T-helper 2 cell treated with Interferon-gamma antibody and Interleukin-4, amounts not matched to agents 100 ng/mL and 5 ng/mL, for 36 hours (primary cell): ENCODE data around the gene PKP1. TPM values are rescaled to one million over a fixed set of nuclear protein-coding genes. Genes with fewer than 3 reads are reported as not detected.

ENCODE experiments used
- intact Hi-C: fragments of 100-400 bp; cut with micrococcal nuclease; formaldehyde crosslinking; loops from one replicate; pipeline ENCODE4 v1.15.1; 2023
- total RNA-seq: library from RNA; stranded (reverse); gene quantifications from 2 replicates; pipeline ENCODE4 v1.2.3, GENCODE V29; 2022

Gene PKP1
- total RNA-seq, 1 donor from 2014 or later, result not detected

DNA sequence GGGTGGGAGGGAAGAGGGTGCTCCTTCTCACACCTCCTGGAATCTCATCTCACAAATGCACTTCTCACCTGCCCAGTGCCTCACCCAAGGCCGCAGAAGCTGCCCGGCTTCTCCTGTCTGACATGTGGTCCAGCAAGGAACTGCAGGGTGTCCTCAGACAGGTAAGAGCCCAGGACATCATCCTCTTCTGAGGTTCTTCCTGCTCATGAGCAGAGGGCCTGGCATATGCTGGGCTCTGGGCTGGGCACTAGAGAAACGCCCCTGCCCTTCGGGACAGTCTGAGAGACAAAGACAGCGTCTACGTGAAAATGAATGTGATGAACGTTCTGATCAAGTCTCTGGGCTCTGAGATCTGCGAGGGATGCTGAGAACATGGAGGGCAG is 42.4 kb downstream of the PKP1 start:
- intact Hi-C loops, result no loop called here

DNA sequence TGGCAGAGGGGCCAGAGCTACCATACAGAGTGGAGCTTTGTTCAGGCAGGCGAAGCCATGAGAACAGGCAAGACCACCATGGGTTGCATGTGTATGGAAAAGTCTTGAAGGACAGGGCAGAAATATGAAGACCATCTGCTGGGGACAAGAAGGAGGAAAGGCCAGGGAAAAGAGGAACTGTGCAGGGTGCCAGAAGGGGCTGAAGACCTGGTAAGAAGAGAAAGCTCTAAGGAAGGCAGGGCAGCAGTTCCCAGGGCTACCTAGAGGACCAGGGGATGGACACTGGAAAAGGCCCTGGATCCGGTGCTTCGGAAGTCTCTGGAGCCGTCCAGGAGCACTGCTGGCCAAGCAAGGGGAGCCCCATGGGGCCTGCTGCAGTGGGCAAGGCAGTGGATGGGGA is 43.4 kb downstream of the PKP1 start:
- intact Hi-C loops, result no loop called here

DNA sequence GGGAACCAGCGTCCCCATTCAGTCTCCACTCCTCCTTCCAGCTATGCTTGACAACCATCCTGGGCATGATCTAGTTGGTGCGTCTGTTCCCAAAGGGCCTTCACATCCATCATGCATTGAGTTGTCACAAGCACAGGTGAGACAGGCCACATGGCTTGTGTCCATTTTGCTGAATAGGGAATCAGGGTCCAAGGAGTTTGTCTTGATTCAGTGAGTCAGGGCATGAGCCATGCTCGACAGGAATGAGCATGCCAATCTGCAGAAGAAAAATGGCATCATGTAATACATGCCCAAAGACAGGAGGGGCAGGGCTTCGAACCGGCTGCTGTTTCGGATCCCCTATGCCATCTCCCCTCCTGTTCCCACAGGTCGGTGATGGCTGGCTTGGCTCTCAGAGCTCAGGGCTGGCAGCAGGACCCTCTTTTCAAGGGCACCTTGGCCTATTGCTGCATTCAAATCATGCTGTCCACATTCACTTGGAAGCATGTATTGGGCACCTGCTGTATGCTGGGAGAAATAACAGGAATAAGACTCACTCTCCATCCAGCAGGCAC is 44.5 kb downstream of the PKP1 start:
- intact Hi-C loops, result no loop called here

DNA sequence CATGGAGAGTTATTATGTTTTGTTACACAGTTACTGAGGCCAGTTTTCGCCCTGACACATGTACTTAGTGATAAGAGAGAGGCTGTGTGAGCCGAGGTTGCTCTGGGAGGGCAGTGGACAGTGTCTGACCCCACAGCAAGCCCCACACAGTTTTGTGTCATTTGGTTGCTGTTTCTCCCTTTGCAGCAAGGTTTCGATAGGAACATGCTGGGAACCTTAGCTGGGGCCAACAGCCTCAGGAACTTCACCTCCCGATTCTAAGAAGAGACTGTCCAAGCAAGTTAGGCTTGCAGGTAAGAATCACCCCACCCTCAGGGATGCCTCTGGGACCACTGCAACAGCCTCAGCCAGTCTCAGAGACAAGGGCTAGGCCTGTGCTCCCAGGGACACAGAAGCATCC is 45.3 kb downstream of the PKP1 start:
- intact Hi-C loops, result no loop called here

DNA sequence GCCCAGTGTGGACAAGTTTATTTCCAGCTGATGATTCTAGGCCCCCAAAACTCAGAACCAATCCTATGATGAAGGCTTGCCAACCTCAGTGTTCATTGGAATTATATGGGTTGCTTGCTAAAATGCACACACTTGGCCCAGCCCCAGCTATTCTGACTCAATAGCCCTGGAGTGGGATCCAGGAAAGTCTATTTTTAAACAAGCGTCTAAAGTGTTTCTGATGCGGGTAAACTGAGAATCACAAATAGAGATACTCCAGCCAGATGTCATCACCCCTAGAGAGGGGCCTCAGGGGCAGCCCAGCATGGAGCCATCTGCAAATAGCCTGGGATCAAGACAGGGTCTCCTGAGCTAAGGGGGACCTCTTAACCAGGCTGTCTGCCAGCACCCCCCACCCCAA is 46.0 kb downstream of the PKP1 start:
- intact Hi-C loops, result no loop called here

DNA sequence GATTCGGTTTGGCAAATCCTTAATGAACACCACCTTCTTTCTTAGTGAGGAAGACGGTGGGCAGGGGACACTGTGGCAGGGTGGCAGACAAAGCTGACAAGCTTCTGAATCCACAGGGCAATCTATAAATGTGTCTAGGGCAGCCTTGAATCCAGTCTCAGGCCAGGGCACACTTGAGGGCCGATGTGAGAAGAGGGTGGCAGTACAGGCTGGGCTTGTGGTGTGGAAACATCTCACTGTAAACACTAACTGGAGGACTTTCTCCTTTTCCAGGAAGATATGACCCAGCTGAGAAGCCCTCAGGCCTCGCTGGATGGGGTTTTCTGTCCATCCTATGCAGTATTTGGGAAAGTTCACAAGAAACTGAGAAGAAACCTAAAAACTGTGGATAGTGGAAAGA is 46.5 kb downstream of the PKP1 start:
- intact Hi-C loops, result no loop called here

DNA sequence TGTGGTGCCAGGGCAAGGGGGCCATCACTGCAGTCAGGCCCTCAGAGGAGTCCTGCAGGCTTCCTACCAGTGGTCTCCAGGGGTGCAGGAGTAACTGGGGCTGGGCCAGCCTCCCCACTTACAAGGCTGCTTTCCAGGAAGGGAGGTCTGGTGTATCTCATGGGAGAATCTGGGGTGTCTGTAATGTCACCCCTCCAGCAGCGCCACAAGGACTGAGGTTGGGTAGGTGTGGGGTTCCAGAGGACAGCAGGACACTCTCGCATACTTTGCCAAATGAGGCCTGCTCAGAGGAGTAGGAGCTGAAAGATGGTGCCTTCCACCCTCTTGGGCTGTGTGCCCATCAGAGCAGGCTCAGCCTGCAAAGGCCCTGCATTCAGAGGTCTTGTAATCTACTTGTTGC is 47.2 kb downstream of the PKP1 start:
- intact Hi-C loops, result no loop called here

DNA sequence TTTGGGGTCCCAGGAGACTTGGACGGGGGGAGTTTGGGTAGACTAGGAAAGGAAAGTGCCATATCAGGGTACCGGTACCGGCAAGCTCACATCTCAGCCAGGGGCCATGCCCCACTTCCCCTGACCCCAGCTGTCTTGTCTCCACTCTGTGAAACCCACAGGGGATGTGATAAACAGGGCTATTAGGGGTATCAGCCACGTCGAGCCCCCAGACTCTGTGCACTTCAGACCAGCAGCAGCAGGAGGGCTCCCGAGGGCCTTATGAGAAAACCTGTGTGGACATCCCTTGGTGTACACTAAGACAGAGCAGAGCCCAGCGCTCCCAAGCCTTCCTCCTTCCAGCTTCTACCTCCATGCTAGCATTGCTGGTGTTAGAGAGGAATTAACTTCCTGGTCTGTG is 47.9 kb downstream of the PKP1 start:
- intact Hi-C loops, result no loop called here

DNA sequence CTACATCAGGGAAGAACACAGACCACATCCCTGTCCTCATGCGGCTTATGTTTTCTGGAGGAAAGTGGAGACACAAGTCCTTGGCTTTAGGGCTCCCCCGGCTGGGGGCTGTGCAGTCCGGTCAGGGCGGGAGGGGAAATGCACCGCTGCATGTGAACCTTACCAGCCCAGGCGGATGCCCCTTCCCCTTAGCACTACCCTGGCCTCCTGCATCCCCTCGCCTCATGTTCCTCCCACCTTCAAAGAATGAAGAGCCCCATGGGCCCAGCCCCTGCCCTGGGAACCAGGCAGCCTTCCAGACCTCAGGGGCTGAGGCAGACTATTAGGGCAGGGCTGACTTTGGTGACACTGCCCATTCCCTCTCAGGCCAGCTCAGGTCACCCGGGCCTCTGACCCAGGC is 48.7 kb downstream of the PKP1 start:
- intact Hi-C loops, result no loop called here

DNA sequence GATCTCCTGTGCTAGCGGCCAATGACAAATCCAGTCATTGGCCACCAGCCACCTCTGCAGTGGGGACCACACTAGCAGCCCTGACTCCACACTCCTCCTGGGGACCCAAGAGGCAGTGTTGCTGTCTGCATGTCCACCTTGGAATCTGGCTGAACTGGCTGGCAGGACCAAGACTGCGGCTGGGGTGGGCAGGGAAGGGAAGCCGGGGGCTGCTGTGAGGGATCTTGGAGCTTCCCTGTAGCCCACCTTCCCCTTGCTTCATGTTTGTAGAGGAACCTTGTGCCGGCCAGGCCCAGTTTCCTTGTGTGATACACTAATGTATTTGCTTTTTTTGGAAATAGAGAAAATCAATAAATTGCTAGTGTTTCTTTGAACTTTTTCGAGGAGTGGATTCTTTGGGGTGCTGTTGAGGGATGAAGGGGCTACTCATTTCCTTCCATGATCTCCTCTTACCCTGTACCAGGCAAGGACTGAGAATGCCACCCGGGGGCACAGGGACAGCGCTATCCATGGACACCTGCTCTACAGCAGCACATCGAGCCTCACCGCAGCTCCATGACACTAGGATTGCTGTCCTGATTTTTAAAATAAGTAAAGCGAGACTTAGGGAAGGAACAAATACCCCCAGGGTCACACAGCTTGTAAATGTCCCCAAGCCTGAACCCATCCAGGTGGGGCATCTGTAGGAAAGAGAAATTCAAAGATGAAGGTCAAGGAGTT is 49.5 kb downstream of the PKP1 start:
- intact Hi-C loops, result no loop called here

DNA sequence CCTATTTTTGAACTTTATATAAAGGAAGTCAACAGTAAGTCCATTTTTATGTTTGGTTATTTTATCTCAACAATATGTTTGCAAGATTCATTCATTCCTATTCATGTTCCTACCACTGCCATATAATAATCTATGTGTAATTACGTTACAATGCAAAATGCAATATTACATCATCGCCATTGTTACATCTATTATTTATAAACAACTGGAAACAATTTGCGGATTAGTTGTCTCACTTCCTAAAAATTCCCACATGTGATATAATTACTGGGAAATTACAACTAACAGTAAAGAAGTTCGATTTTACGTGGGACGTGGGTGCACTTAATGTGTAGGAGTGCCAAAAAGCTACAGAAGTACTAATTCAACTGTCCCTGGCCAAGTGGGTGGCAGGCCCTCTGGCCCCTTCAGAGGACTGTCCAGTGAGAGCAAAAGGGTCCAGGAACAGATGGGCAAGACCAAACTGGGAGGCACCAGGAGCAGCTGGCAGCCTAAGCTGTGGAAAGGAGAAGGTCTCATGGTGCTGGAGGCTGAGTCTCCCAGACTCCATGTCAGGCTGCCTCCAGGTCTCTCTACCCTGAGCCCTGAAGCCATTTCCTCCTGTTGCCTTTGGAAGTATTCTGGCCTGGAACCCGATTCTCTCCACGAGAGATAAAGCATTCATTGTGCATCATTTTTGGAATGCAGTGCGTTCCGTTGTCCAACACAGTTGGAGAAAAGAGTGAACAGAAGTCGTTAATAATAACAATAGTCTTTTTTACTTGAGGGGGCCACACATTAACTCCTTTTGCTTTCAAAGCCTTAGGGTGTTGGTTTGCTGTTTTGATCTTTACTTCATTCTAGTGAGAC is 51.2 kb downstream of the PKP1 start:
- intact Hi-C loops, result no loop called here

DNA sequence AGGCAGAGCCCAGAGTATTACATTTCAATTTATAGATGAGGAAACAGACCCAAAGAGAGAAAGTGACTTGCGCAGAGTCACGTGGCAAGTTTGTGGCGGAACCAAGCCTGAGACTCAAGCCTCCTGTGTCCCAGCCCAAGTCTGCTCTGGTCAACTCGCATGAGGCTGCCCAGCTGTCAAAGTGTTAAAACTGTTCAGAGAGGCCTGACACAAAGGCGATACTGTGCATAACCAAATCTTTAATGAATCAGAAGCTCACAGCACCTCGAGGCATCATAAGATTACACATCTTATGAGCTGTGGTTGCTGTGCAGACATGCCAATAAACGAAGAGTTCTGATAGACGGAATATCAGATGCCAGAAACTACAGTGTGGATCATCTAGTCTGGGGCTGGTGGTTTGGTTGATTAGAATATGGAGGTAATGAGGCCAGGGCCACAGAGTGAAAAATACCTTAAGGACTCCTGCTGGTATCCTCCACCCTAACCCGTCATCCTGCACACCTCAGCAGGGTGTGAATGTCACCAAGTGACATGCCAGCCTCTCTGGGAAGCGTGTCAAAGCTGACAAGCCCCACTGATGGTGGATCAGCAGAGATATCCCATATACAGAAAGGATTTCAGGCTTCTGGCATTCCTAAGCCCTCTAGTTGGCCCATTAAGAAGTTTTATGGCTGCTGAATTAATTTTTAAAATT is 52.0 kb downstream of the PKP1 start:
- intact Hi-C loops, result no loop called here

DNA sequence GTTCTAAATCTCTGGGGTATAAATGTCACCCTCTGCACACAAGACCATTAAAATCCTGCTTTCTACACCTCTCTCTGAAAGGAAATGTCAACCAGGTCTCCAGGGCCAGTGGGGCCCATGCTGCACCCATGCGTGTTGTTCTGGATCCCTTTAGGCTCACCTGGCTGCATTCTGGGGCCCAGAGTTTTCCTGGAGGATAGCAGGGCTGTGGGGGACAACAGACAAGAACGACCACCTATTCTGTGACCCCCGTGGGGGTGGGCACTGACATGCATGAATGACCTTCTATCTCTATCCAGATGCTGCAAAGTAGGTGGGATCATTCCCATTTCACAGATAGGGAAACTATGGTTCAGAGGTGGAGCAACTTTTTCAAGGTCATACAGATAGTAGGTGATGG is 52.6 kb downstream of the PKP1 start:
- intact Hi-C loops, result no loop called here

DNA sequence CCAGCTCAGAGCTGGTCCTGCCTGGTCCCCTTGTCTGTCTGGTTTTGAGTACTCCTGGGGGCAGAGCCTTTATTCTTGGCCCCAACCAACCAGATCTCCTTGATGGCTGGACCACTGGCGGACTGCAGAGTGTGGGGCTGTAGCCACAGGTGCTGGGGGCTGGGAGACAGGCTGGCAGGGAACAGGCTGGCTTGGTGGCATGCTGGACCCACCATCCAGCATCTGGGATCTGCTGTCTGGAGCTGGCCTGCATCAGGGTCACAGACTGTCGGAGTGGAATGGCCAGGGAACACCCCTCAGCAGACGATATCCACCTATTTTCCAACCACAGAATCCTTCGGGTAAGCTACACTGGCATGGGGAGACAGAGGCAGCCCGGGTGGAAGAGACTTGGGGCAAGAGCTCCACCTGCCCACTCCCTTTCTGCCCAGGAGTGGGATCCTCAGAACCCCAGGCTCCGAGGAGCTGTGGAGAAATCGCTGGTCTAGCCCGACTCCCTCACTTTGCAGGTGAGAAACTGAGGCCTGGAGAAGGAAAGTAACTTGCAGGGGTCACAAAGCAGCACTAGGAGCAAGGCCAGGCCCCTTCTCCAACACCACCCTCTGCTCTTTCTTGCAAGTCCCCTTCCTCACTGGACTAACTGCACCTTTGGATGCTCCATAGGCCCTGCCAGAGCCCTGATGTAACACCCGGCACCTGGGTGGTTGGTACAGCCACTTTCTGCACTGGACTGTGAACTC is 53.6 kb downstream of the PKP1 start:
- intact Hi-C loops, result no loop called here

DNA sequence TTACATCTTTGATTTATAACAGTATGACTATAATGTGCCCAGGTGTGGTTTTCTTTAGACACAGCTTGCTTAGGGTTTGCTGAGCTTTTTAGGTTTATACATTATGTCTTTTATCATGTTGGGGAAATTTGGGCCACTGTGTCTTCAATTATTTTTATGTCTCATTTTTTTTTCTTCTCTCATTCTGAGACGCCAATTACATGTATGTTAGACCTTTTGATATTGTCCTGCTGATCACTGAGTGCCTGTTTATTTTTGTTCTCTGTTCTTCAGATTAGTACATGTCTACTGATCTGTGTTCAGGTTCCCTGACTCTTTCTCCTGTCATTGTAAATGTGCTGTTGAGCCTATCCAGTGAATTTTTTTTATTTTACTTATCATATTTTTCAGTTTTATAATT is 58.1 kb downstream of the PKP1 start:
- intact Hi-C loops, result no loop called here

DNA sequence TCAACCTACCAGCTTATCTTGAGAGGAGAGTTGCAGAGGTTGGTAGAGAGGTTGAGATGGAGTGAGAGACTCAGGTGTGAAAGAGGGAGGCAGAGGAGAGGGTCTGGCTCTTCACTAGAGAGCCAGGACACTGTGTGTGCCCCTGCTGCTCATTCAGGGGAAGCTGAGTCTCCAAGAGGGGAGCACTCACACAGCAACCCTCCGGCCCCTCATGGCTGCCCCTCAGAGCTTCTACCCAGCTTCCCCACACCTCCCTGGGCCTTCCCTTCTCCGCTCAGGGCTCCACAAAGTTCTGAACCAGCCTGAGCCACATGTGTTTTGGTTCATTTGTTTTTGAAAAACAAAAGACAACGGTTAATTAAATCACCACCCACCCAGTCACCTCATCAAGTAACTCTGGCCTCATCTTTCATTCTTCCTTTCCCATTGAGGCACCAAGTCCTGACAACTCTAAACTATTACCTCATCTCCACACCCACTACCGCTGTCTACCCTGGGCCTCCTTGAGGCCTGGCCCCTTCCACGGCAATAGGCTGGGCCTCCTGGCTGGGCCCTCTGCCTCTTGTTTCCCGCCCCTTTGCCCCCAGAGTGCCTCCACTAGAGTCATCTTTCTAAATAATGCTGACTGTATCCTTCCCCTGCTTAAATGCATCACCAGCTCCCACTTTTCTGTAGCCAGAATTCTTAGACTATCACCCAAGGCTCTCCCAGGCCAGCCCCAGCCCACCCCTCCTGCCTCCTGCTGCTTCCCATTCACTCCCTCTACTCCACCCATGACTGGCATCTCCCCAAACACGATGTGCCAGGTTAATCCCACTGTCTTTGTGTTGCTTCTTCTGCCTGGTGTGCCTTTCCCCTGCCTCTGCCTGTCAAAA is 61.1 kb downstream of the PKP1 start:
- intact Hi-C loops, result no loop called here

DNA sequence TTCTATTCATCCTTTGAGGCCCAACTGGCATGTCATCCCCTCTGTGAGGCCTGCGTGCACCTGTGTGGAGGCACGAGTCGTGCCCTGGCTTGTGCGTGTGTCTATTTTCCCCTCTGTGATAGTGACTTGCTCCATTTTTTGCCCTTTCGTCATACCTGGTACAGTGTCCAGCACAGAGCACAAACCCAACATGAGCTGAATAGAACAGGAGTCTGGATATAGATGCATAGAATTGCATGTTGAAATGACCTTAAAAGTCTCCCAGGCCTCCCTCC is 61.7 kb downstream of the PKP1 start:
- intact Hi-C loops, result no loop called here

DNA sequence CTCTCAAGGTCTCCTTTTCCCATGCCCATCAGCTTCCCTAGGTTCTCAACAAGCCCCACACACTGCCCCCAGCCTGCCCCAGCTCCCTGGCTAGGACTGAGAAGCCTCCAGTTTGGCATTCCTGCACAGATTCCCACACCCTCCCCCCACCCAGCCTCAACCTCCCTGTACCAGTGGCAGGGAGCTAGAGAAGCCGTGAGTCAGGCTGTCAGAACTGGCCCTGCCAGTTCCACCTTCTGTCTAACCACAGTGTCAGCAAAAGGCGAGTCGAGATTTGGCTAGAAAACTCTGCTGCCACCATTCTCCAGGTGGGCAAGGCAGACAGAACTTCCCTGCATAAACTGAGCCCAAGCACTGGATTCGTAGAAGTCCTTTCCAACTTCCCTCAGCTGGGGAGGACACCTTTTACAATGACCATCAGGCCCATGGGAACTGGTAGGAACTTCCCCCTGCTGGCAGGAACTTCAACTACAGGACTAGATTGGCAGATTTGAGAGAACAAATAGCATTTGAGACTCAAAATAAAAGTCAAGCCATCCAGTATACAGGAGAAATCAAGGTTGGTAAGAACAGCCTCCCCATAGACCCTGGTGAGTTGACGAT is 63.1 kb downstream of the PKP1 start:
- intact Hi-C loops, result no loop called here

DNA sequence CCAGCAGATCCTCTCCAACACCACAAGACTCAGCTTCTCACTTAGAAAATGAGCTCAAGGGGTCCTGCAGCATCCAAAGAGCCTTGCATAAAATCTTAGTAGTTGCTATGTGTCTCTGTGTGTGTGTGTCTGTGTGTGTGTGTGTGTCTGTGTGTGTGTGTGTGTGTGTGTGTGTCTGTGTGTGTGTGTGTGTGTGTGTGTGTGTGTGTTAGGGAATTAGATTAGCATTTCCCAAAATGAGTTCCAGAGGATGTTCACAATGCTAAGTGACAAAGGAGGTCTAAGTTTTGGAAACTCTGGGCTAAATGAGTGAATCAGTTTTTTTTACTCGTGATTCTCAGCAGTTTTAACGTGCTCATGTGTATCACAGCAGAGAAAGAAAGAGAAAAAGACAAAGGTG is 63.7 kb downstream of the PKP1 start:
- intact Hi-C loops, result no loop called here

DNA sequence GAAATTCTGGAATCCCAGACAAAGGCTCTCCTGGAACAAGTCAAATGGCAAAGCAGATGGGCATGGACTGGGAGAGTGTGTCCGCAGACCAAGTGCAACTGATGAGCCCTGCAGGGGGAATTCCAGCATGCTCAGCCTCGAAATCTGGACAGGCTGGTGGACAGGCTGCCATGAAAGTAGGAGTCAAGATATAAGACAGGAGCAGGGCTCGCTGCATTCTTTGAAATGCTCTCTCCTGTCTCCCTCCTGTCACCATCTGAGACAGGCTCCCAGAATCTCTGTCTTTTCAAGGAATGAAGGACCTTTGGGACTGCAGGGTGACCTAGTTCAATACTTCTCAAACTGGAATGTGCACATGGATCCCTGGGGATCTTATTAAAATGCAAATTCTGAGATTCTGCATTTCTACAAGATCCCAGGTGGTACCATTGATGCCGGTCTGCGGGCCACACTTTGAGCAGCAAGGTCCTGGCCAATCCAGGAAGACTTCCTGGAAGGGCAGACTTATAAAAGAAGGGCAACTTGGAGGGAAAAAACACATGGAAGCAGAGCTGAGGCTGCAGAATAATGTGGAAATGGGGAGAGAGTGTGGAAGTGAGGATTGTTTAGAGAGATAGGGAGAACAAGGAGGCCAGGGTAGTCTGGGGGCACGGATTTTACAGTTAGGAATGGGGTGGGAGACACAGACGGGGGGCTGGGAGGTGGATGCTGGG is 64.3 kb downstream of the PKP1 start:
- intact Hi-C loops, result no loop called here
